Caco-2 (cell line): Measurements from ENCODE around the gene SLC30A10. TPM values are rescaled to one million over a fixed set of nuclear protein-coding genes. Genes with fewer than 3 reads are reported as not detected.
"Not testable (repeated sequence)": the region's sequence is repeated elsewhere in the genome, so short reads cannot be mapped to it uniquely, and the experiment has no call there.

Source experiments
- BruUV-seq: library from RNA; stranded (reverse); fragments of 400-500 nt; replicated peaks from 2 replicates; lab custom pipeline; 2021; lab: Mats Ljungman, UMichigan
- CTCF ChIA-PET: fragments of 300-600 bp; sonication (Branson Sonifier 250); formaldehyde crosslinking; loops from one replicate; lab custom pipeline; 2022; ENCODE audit warnings: antibody characterized with exemption; lab: Charles Lee
- POLR2A ChIA-PET: fragments of 300-600 bp; sonication (Branson Sonifier 250); formaldehyde crosslinking; loops from one replicate; lab custom pipeline; 2022; ENCODE audit warnings: antibody characterized with exemption; lab: Charles Lee
- DNase-seq, 2 experiments: peaks; one replicate each; pipeline versions ENCODE4 v3.0.0 to v3.0.0-alpha.2; 2020 to 2022
- H3K27me3 ChIP-seq: replicated peaks from 2 replicates; pipeline ENCODE4 v1.6.0; 2011; ENCODE audit warnings: low read length; ENCODE audit not compliant: control insufficient read depth, insufficient read depth
- H3K36me3 ChIP-seq: 2 replicates; pipeline ENCODE4 v1.5.1; 2011; ENCODE audit warnings: low read length; ENCODE audit not compliant: control insufficient read depth, insufficient read depth
- H3K4me1 ChIP-seq: fragments of 250-450 bp; sonication (Bioruptor Pico); 2 replicates; pipeline ENCODE4 v1.5.1; 2020; ENCODE audit warnings: mild to moderate bottlenecking
- H3K4me3 ChIP-seq: 2 replicates; pipeline ENCODE4 v1.5.1; 2011; ENCODE audit warnings: low read depth, mild to moderate bottlenecking, control low read depth, low read length
- H3K9me3 ChIP-seq: fragments of 250-450 bp; sonication (Bioruptor Pico); 2 replicates; pipeline ENCODE4 v1.5.1; 2020; ENCODE audit warnings: mild to moderate bottlenecking, moderate library complexity
- H3K27ac Mint-ChIP-seq: one replicate; pipeline ENCODE4 v1.8.0; 2022; ENCODE audit warnings: mixed read lengths; ENCODE audit not compliant: unreplicated experiment
- H3K27me3 Mint-ChIP-seq: one replicate; pipeline ENCODE4 v1.8.0; 2022; ENCODE audit warnings: mixed read lengths; ENCODE audit not compliant: insufficient read depth, unreplicated experiment
- H3K36me3 Mint-ChIP-seq: one replicate; pipeline ENCODE4 v1.8.0; 2022; ENCODE audit warnings: mild to moderate bottlenecking, mixed read lengths; ENCODE audit not compliant: insufficient read depth, unreplicated experiment
- H3K4me1 Mint-ChIP-seq: one replicate; pipeline ENCODE4 v1.8.0; 2022; ENCODE audit warnings: low read depth, mixed read lengths; ENCODE audit not compliant: unreplicated experiment
- H3K4me3 Mint-ChIP-seq: one replicate; pipeline ENCODE4 v1.8.0; 2022; ENCODE audit warnings: mild to moderate bottlenecking, moderate library complexity, mixed read lengths; ENCODE audit not compliant: unreplicated experiment
- H3K9me3 Mint-ChIP-seq: one replicate; pipeline ENCODE4 v1.8.0; 2022; ENCODE audit warnings: mixed read lengths; ENCODE audit not compliant: unreplicated experiment
- intact Hi-C: fragments of 100-400 bp; cut with micrococcal nuclease; formaldehyde crosslinking; loops from one replicate; pipeline ENCODE4 v1.10.0; 2022; ENCODE audit not compliant: unreplicated experiment
- total RNA-seq: library from RNA; stranded (reverse); gene quantifications from 2 replicates; pipeline ENCODE4 v1.2.3, GENCODE V29; 2022
- TF ChIP-seq, protein P1 (sequence below), 2 experiments: fragments of 200-600 bp in 1 of 2; IDR thresholded peaks; 1 replicate in 1 of 2; 2 replicates in 1 of 2; pipeline versions ENCODE4 v1.5.1 to v1.8.0; 2011 to 2022; ENCODE audit warnings: antibody characterized with exemption in 1 of 2, control low read depth in 1 of 2, inconsistent platforms in 1 of 2, low read depth in 1 of 2, low read length in 1 of 2, mild to moderate bottlenecking in 1 of 2, moderate library complexity in 1 of 2; ENCODE audit not compliant: insufficient read depth in 1 of 2, severe bottlenecking in 1 of 2, unreplicated experiment in 1 of 2

The SLC30A10 gene
- total RNA-seq, 1 experiment from 2014 or later = 0.39 TPM

- ChIA-PET POLR2A (no interaction called here), CTCF (interaction anchor here (0.6 kb wide), 1 partner anchor 31 kb away, joined by 4 read pairs; no protein-coding TSS in a partner anchor)
- no peak overlapping the region for H3K27ac Mint-ChIP-seq
- no TSS peak for BruUV-seq
- H3K36me3 Mint-ChIP-seq = no peaks in the 10 kb centered on the region
- Histone ChIP-seq H3K4me1 (no peaks in the 10 kb centered on the region), H3K4me3 (no peak overlapping the region), H3K9me3 (no peaks in the 10 kb centered on the region), H3K27me3 (no peaks in the 10 kb centered on the region; the same call in 1 of the 2 replicates), H3K36me3 (no peaks in the 10 kb centered on the region)
- no peak for DNase-seq
- H3K27me3 Mint-ChIP-seq = peaks cover 5% of the 10 kb centered on the region
- TF ChIP-seq, protein P1, sequence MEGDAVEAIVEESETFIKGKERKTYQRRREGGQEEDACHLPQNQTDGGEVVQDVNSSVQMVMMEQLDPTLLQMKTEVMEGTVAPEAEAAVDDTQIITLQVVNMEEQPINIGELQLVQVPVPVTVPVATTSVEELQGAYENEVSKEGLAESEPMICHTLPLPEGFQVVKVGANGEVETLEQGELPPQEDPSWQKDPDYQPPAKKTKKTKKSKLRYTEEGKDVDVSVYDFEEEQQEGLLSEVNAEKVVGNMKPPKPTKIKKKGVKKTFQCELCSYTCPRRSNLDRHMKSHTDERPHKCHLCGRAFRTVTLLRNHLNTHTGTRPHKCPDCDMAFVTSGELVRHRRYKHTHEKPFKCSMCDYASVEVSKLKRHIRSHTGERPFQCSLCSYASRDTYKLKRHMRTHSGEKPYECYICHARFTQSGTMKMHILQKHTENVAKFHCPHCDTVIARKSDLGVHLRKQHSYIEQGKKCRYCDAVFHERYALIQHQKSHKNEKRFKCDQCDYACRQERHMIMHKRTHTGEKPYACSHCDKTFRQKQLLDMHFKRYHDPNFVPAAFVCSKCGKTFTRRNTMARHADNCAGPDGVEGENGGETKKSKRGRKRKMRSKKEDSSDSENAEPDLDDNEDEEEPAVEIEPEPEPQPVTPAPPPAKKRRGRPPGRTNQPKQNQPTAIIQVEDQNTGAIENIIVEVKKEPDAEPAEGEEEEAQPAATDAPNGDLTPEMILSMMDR (IDR thresholded peaks at IDR 0.05; ENCODE audit: insufficient read depth in 1 of 2, low read depth in 1 of 2, low read length in 1 of 2, severe bottlenecking in 1 of 2, unreplicated experiment in 1 of 2) = no peak
- H3K9me3 Mint-ChIP-seq = no peaks in the 10 kb centered on the region
- intact Hi-C loops = no loop called here
- H3K4me1 Mint-ChIP-seq = no peaks in the 10 kb centered on the region
- H3K4me3 Mint-ChIP-seq = no peak overlapping the region
These were observed 10.3 kb upstream of the SLC30A10 start for GRCh38 chr1:219938706-219939105.

GRCh38 chr1:219933763-219934162, 5.4 kb upstream of the SLC30A10 start:
- H3K4me1 Mint-ChIP-seq, H3K4me3 ChIP-seq, H3K4me3 Mint-ChIP-seq, H3K27me3 Mint-ChIP-seq, H3K36me3 Mint-ChIP-seq, H3K36me3 ChIP-seq, H3K27me3 ChIP-seq, DNase-seq, H3K9me3 ChIP-seq, BruUV-seq, intact Hi-C loops, POLR2A ChIA-PET, H3K4me1 ChIP-seq, CTCF ChIA-PET, H3K9me3 Mint-ChIP-seq, H3K27ac Mint-ChIP-seq: not testable (repeated sequence)

DNA sequence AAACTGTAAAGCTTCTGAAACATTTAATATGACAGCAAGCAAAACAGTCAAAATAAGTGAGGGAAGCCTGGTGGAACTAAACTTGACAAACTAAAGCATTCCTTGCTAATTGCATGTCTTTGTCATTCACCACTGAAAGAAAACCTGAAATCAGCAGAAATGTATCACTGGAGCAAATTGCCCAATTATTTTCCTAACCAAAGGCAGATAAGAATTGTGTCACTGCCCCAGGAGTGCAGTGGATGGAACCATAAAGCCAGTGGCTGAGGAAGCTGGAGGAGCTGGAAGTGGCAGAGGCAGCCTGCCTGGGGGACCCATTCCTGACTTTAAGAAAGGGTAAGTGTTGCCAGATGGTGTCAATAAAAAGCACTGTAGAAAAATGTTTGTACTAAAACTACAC, 2.7 kb upstream of the SLC30A10 start:
- TF ChIP-seq, protein P1 (IDR thresholded peaks at IDR 0.05; ENCODE audit: insufficient read depth in 1 of 2, low read depth in 1 of 2, low read length in 1 of 2, severe bottlenecking in 1 of 2, unreplicated experiment in 1 of 2) = no peak
- Mint-ChIP-seq H3K4me1 (peaks cover 8% of the 10 kb centered on the region), H3K27me3 (peaks cover 8% of the 10 kb centered on the region), H3K9me3 (no peaks in the 10 kb centered on the region), H3K4me3 (no peak overlapping the region), H3K27ac (no peak overlapping the region), H3K36me3 (no peaks in the 10 kb centered on the region)
- ChIA-PET CTCF (no interaction called here), POLR2A (no interaction called here)
- Histone ChIP-seq H3K36me3 (no peaks in the 10 kb centered on the region), H3K4me1 (peaks cover 9% of the 10 kb centered on the region; the same call in 1 of the 2 replicates), H3K27me3 (no peaks in the 10 kb centered on the region; the same call in 1 of the 2 replicates), H3K9me3 (no peaks in the 10 kb centered on the region), H3K4me3 (no peak overlapping the region)
- BruUV-seq = no TSS peak
- intact Hi-C loops = no loop called here
- DNase-seq = no peak

GRCh38 chr1:219928791-219929118, 398 bp upstream of the SLC30A10 start:
- intact Hi-C loops = loop anchor here (1.0 kb wide), 1 partner anchor 26 kb away; no protein-coding TSS in a partner anchor
- no peak for DNase-seq
- Histone ChIP-seq H3K9me3 (no peaks in the 10 kb centered on the region), H3K4me3 (peak overlapping the region; percentile 60), H3K36me3 (no peaks in the 10 kb centered on the region), H3K27me3 (no peaks in the 10 kb centered on the region; the same call in 1 of the 2 replicates), H3K4me1 (peaks cover 9% of the 10 kb centered on the region; the same call in 1 of the 2 replicates)
- Mint-ChIP-seq H3K4me3 (peak overlapping the region; percentile 74), H3K27me3 (peaks cover 8% of the 10 kb centered on the region), H3K27ac (no peak overlapping the region), H3K9me3 (no peaks in the 10 kb centered on the region), H3K36me3 (no peaks in the 10 kb centered on the region), H3K4me1 (peaks cover 8% of the 10 kb centered on the region)
- ChIA-PET POLR2A (no interaction called here), CTCF (no interaction called here)
- TF ChIP-seq, protein P1 (IDR thresholded peaks at IDR 0.05; ENCODE audit: insufficient read depth in 1 of 2, low read depth in 1 of 2, low read length in 1 of 2, severe bottlenecking in 1 of 2, unreplicated experiment in 1 of 2) = no peak
- BruUV-seq = no TSS peak
